Glutamatergic neuron (in vitro differentiated cells): ENCODE data around the gene RAB19. TPM values are rescaled to one million over a fixed set of nuclear protein-coding genes. Genes with fewer than 3 reads are reported as not detected.

ENCODE experiments used
- DNase-seq: peaks from one replicate; pipeline ENCODE4 v3.0.0; 2022
- H3K27ac Mint-ChIP-seq: one replicate; pipeline ENCODE4 v1.8.0; 2020; ENCODE audit warnings: mild to moderate bottlenecking, mixed read lengths, inconsistent platforms; ENCODE audit not compliant: unreplicated experiment
- H3K27me3 Mint-ChIP-seq: one replicate; pipeline ENCODE4 v1.8.0; 2020; ENCODE audit warnings: mild to moderate bottlenecking, moderate library complexity, mixed read lengths, inconsistent platforms; ENCODE audit not compliant: unreplicated experiment
- H3K36me3 Mint-ChIP-seq: one replicate; pipeline ENCODE4 v1.8.0; 2020; ENCODE audit warnings: mild to moderate bottlenecking, mixed read lengths, inconsistent platforms; ENCODE audit not compliant: unreplicated experiment
- H3K4me1 Mint-ChIP-seq: one replicate; pipeline ENCODE4 v1.8.0; 2020; ENCODE audit warnings: mild to moderate bottlenecking, low read depth, mixed read lengths, inconsistent platforms; ENCODE audit not compliant: unreplicated experiment
- H3K4me3 Mint-ChIP-seq: one replicate; pipeline ENCODE4 v1.8.0; 2020; ENCODE audit warnings: mild to moderate bottlenecking, mixed read lengths, inconsistent platforms; ENCODE audit not compliant: unreplicated experiment
- H3K9me3 Mint-ChIP-seq: one replicate; pipeline ENCODE4 v1.8.0; 2020; ENCODE audit warnings: mild to moderate bottlenecking, moderate library complexity, mixed read lengths, inconsistent platforms; ENCODE audit not compliant: unreplicated experiment
- total RNA-seq: library from RNA; stranded (reverse); fragmentation: NEBNext Ultra II Directional; extraction: Animal tissue kit (Norgen Biotek cat#: 25700); gene quantifications from one replicate; pipeline ENCODE4 v1.2.1, GENCODE V29; 2021; ENCODE audit not compliant: unreplicated experiment
- TF ChIP-seq, protein P1 (sequence below): fragments of 200-600 bp; sonication (generic); IDR thresholded peaks from one replicate; pipeline ENCODE4 v1.5.0; 2021; ENCODE audit not compliant: partially characterized antibody, unreplicated experiment

The RAB19 gene
- total RNA-seq, 1 donor from 2014 or later, result not detected

DNA sequence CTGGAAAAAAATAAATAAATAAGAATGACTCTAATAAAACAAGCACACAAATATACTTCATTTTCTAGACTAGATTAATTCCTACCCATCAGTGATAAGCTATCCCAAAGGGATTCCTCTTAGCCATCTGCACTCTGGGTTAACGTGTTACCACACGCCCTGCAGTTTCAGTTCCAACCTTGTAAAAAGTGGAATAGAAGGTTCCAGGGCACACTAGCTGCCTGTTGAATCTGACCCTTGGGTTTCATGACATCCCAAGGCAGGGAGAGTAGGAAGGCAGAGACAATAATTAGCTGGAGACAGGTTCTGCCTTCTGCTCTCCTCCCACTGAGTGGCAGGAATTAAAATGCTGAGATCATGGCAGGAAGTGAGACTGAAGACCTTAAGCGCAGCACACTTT, 39.0 kb upstream of the RAB19 start:
- TF ChIP-seq, protein P1, sequence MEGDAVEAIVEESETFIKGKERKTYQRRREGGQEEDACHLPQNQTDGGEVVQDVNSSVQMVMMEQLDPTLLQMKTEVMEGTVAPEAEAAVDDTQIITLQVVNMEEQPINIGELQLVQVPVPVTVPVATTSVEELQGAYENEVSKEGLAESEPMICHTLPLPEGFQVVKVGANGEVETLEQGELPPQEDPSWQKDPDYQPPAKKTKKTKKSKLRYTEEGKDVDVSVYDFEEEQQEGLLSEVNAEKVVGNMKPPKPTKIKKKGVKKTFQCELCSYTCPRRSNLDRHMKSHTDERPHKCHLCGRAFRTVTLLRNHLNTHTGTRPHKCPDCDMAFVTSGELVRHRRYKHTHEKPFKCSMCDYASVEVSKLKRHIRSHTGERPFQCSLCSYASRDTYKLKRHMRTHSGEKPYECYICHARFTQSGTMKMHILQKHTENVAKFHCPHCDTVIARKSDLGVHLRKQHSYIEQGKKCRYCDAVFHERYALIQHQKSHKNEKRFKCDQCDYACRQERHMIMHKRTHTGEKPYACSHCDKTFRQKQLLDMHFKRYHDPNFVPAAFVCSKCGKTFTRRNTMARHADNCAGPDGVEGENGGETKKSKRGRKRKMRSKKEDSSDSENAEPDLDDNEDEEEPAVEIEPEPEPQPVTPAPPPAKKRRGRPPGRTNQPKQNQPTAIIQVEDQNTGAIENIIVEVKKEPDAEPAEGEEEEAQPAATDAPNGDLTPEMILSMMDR, result no peak
- no peak for DNase-seq
- Mint-ChIP-seq H3K4me1 (peaks cover 13% of the 10 kb centered on the region), H3K9me3 (peaks cover 10% of the 10 kb centered on the region), H3K27me3 (peaks cover 8% of the 10 kb centered on the region), H3K27ac (peak overlapping the region; percentile 12), H3K4me3 (no peak overlapping the region), H3K36me3 (peaks cover 11% of the 10 kb centered on the region)

DNA sequence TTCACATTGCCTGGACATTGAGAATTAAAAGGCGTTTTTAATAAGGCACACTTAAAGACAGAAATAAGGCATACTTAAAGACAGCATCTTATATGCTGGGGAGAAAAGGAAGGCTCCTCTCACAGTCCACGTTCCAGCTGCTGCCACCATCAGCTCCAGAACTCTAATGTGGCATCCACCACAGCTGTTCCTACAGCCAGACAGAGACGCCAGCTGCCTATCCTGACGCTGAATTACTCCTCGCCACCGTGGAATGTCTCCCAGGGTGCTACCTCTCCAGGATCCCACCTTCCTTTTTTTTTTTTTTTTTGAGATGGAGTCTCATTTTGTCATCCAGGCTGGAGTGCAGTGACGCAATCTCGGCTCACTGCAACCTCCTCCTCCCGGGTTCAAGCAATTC, 36.3 kb upstream of the RAB19 start:
- H3K27ac Mint-ChIP-seq, result no peak overlapping the region
- TF ChIP-seq, protein P1, result no peak
- DNase-seq, result no peak
- H3K4me1 Mint-ChIP-seq, result peaks cover 11% of the 10 kb centered on the region
- H3K9me3 Mint-ChIP-seq, result peaks cover 6% of the 10 kb centered on the region
- H3K4me3 Mint-ChIP-seq, result no peak overlapping the region
- peaks cover 4% of the 10 kb centered on the region for H3K36me3 Mint-ChIP-seq
- H3K27me3 Mint-ChIP-seq, result peaks cover 2% of the 10 kb centered on the region

DNA sequence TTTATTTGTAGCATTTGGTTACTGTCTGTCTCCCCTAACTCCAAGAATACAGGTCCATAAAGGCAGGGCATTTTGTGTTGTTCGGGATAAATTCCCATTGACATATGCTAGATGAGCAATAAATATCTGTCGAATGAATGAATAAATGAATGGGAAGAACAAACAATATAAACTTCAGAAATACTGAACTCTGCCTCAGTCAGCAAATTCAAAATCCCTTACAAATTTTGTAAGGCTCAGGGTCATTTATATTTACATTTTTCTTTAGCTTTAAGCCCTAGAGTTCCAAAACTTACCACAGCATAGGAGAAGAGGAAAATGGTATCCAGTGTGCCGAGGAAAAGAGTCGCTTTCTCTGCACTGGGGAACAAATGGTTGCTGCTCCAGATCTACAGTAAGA, 34.6 kb upstream of the RAB19 start:
- TF ChIP-seq, protein P1, result no peak
- Mint-ChIP-seq H3K27ac (no peak overlapping the region), H3K9me3 (peaks cover 6% of the 10 kb centered on the region), H3K36me3 (peaks cover 4% of the 10 kb centered on the region), H3K4me1 (peaks cover 6% of the 10 kb centered on the region), H3K4me3 (no peak overlapping the region), H3K27me3 (peaks cover 2% of the 10 kb centered on the region)
- DNase-seq, result no peak

DNA sequence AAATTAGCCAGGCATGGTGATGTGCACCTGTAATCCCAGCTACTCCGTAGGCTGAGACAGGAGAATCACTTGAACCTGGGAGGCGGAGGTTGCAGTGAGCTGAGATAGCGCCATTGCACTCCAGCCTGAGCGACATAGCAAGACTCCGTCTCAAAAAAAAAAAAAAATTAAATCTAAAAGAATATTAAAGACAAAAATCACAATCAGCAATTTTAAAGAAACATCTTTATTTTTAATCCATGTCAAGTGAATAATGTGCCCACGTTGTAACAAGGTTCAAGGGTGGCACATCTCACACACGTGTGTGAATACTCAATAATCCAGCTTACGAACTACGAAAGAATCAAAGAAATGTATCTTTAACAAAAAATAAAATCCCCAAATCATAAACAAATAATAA, 28.5 kb upstream of the RAB19 start:
- Mint-ChIP-seq H3K36me3 (no peaks in the 10 kb centered on the region), H3K4me3 (no peak overlapping the region), H3K4me1 (no peaks in the 10 kb centered on the region), H3K27me3 (peaks cover 3% of the 10 kb centered on the region), H3K27ac (no peak overlapping the region), H3K9me3 (no peaks in the 10 kb centered on the region)
- TF ChIP-seq, protein P1, result no peak
- DNase-seq, result no peak

DNA sequence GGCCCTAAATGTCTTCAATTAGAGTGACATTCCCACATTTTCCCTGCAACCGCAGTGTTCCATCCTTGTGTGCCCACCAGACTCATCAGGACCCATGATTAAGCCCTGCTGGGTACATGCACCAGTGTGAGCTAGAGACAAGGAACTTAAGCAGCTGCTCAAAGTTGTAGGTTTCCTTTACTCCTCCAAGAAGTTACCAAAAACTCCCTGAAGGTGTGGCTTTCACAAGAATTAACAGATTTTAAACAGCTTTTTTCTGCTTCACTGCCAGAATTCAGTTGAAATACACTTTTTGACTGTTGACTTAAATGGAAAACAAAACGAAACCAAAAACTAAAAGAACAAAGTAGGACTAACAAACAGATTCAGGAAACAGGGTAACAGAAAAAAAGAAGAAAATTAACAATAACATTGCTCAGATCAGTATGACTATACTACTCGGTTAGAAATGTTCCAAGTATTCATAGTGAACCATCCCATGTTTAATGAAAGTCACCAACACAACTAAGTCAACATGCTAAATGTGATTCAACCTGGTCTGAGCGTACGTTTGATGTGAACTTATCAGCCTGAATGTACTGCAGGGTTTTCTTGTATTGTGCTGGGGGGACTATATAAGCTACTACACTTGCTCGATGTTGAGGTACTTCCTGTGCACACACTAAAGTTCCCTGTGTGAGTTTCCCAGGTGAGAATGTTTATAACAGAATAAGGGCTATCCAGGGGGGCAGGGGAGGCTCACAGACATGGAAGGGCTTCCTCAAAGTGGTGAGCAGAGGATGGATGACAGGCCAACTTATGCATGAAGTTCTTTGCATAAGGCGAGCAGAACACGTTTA, 27.7 kb upstream of the RAB19 start:
- no peaks in the 10 kb centered on the region for H3K9me3 Mint-ChIP-seq
- DNase-seq, result no peak
- peaks cover 3% of the 10 kb centered on the region for H3K27me3 Mint-ChIP-seq
- H3K27ac Mint-ChIP-seq, result no peak overlapping the region
- TF ChIP-seq, protein P1, result no peak
- H3K4me3 Mint-ChIP-seq, result no peak overlapping the region
- no peaks in the 10 kb centered on the region for H3K36me3 Mint-ChIP-seq
- H3K4me1 Mint-ChIP-seq, result no peaks in the 10 kb centered on the region
